NCI-H510A treated with DMSO at 0.1 percent for 48 hours (cell line): Measurements from ENCODE around the gene SLC22A23.

ENCODE experiments used
- DNase-seq: peaks from one replicate; lab custom pipeline; 2025; lab: John Stamatoyannopoulos, UW

The SLC22A23 gene

GRCh38 chr6:3369985-3370360 is 86.9 kb downstream of the SLC22A23 start:
- DNase-seq = no peak

GRCh38 chr6:3368685-3369084 is 88.2 kb downstream of the SLC22A23 start:
- no peak for DNase-seq

GRCh38 chr6:3367630-3368029 is 89.2 kb downstream of the SLC22A23 start:
- DNase-seq = no peak

GRCh38 chr6:3366596-3367413 is 90.0 kb downstream of the SLC22A23 start:
- no peak for DNase-seq

GRCh38 chr6:3364391-3364790 is 92.5 kb downstream of the SLC22A23 start:
- no peak for DNase-seq

GRCh38 chr6:3363296-3364025 is 93.4 kb downstream of the SLC22A23 start:
- peak; percentile 35 for DNase-seq

- DNase-seq = no peak
Observed at GRCh38 chr6:3361312-3362037, 95.4 kb downstream of the SLC22A23 start.

- no peak for DNase-seq
Observed at GRCh38 chr6:3360727-3361045, 96.2 kb downstream of the SLC22A23 start.

GRCh38 chr6:3359973-3360726 is 96.7 kb downstream of the SLC22A23 start:
- DNase-seq = no peak

- DNase-seq = peak; percentile 16
Observed at GRCh38 chr6:3359101-3359752, 97.6 kb downstream of the SLC22A23 start.

- no peak for DNase-seq
Observed at GRCh38 chr6:3358413-3359100, 98.3 kb downstream of the SLC22A23 start.

- no peak for DNase-seq
Observed at GRCh38 chr6:3357678-3358077, 99.2 kb downstream of the SLC22A23 start.

- peak; percentile 21 for DNase-seq
Observed at GRCh38 chr6:3356824-3357420, 99.9 kb downstream of the SLC22A23 start.

GRCh38 chr6:3356056-3356823 is 100.6 kb downstream of the SLC22A23 start:
- peak; percentile 38 for DNase-seq

- no peak for DNase-seq
Observed at GRCh38 chr6:3355358-3356055, 101.3 kb downstream of the SLC22A23 start.

- no peak for DNase-seq
Observed at GRCh38 chr6:3355011-3355357, 101.9 kb downstream of the SLC22A23 start.

- DNase-seq = no peak
Observed at GRCh38 chr6:3353939-3354338, 102.9 kb downstream of the SLC22A23 start.

- no peak for DNase-seq
Observed at GRCh38 chr6:3353213-3353903, 103.5 kb downstream of the SLC22A23 start.

GRCh38 chr6:3352678-3353077 is 104.2 kb downstream of the SLC22A23 start:
- no peak for DNase-seq
